Stimulated activated memory B cell treated with anti-CD40 and anti-IgM and Interleukin-4, amounts not matched to agents 10 μg/mL and 1 μg/mL and 100 μg/mL, for 72 hours (primary cell): ENCODE measurements around the gene ADAP1.
"Not testable (repeated sequence)": the region's sequence is repeated elsewhere in the genome, so short reads cannot be mapped to it uniquely, and the experiment has no call there.

Experiments
- ATAC-seq: fragments of 150-1000 bp; cut with Tn5 transposase; 2 replicates; pipeline ENCODE4 v1.10.0; 2021
- H3K27ac Mint-ChIP-seq: one replicate; pipeline ENCODE4 v1.8.0; 2022; ENCODE audit warnings: mild to moderate bottlenecking, mixed read lengths
- H3K27me3 Mint-ChIP-seq: one replicate; pipeline ENCODE4 v1.8.0; 2022; ENCODE audit warnings: mixed read lengths
- H3K36me3 Mint-ChIP-seq: one replicate; pipeline ENCODE4 v1.8.0; 2022; ENCODE audit warnings: mixed read lengths
- H3K4me1 Mint-ChIP-seq: one replicate; pipeline ENCODE4 v1.8.0; 2022; ENCODE audit warnings: mixed read lengths
- H3K4me3 Mint-ChIP-seq: one replicate; pipeline ENCODE4 v1.8.0; 2022; ENCODE audit warnings: mild to moderate bottlenecking, moderate library complexity, mixed read lengths
- H3K9me3 Mint-ChIP-seq: one replicate; pipeline ENCODE4 v1.8.0; 2022; ENCODE audit warnings: mixed read lengths

ADAP1 gene

GRCh38 chr7:959740-960139, 5.3 kb upstream of the ADAP1 start:
- not testable (repeated sequence) for H3K36me3 Mint-ChIP-seq, H3K4me3 Mint-ChIP-seq, H3K9me3 Mint-ChIP-seq, H3K27ac Mint-ChIP-seq, ATAC-seq
- Mint-ChIP-seq H3K4me1 (peaks cover 23% of the 10 kb centered on the region), H3K27me3 (peaks cover 32% of the 10 kb centered on the region)

- Mint-ChIP-seq H3K36me3 (no peaks in the 10 kb centered on the region), H3K27me3 (peaks cover 32% of the 10 kb centered on the region), H3K4me1 (peaks cover 18% of the 10 kb centered on the region), H3K9me3 (no peaks in the 10 kb centered on the region), H3K27ac (no peak overlapping the region), H3K4me3 (no peak overlapping the region)
- no peak for ATAC-seq
Observed at GRCh38 chr7:959271-959670, 4.8 kb upstream of the ADAP1 start.

GRCh38 chr7:958221-959200, 4.0 kb upstream of the ADAP1 start:
- Mint-ChIP-seq H3K36me3 (no peaks in the 10 kb centered on the region), H3K9me3 (no peaks in the 10 kb centered on the region), H3K27ac (no peak overlapping the region), H3K4me1 (peaks cover 11% of the 10 kb centered on the region), H3K4me3 (no peak overlapping the region), H3K27me3 (peaks cover 30% of the 10 kb centered on the region)
- ATAC-seq, result no peak

- no peak overlapping the region for H3K27ac Mint-ChIP-seq
- H3K36me3 Mint-ChIP-seq, result no peaks in the 10 kb centered on the region
- no peak for ATAC-seq
- no peak overlapping the region for H3K4me3 Mint-ChIP-seq
- H3K4me1 Mint-ChIP-seq, result peaks cover 7% of the 10 kb centered on the region
- H3K9me3 Mint-ChIP-seq, result no peaks in the 10 kb centered on the region
- H3K27me3 Mint-ChIP-seq, result peaks cover 26% of the 10 kb centered on the region
Observed at GRCh38 chr7:957418-958220, 3.1 kb upstream of the ADAP1 start.

GRCh38 chr7:956031-956430, 1.6 kb upstream of the ADAP1 start:
- Mint-ChIP-seq H3K27ac (no peak overlapping the region), H3K4me1 (peaks cover 12% of the 10 kb centered on the region), H3K9me3 (no peaks in the 10 kb centered on the region), H3K27me3 (peaks cover 12% of the 10 kb centered on the region), H3K36me3 (no peaks in the 10 kb centered on the region), H3K4me3 (no peak overlapping the region)
- no peak for ATAC-seq

- ATAC-seq, result peak; percentile 54
- H3K4me1 Mint-ChIP-seq, result peaks cover 35% of the 10 kb centered on the region
- H3K9me3 Mint-ChIP-seq, result no peaks in the 10 kb centered on the region
Observed at GRCh38 chr7:953547-954327, 743 bp downstream of the ADAP1 start.

GRCh38 chr7:952548-953441, 1.7 kb downstream of the ADAP1 start:
- no peaks in the 10 kb centered on the region for H3K9me3 Mint-ChIP-seq

More at GRCh38 chr7:953547-954327, 743 bp downstream of the ADAP1 start:
- H3K36me3 Mint-ChIP-seq, result peaks cover 5% of the 10 kb centered on the region
- H3K4me3 Mint-ChIP-seq, result peak overlapping the region; percentile 47
- H3K27me3 Mint-ChIP-seq, result no peaks in the 10 kb centered on the region
- no peak overlapping the region for H3K27ac Mint-ChIP-seq

GRCh38 chr7:951881-952547, 2.5 kb downstream of the ADAP1 start:
- Mint-ChIP-seq H3K4me1 (peaks cover 41% of the 10 kb centered on the region), H3K9me3 (no peaks in the 10 kb centered on the region), H3K4me3 (peak overlapping the region; percentile 19), H3K36me3 (peaks cover 20% of the 10 kb centered on the region), H3K27ac (no peak overlapping the region), H3K27me3 (no peaks in the 10 kb centered on the region)
- no peak for ATAC-seq

More at GRCh38 chr7:952548-953441, 1.7 kb downstream of the ADAP1 start:
- no peak overlapping the region for H3K27ac Mint-ChIP-seq
- H3K36me3 Mint-ChIP-seq, result peaks cover 14% of the 10 kb centered on the region
- peak overlapping the region; percentile 47 for H3K4me3 Mint-ChIP-seq
- peaks cover 41% of the 10 kb centered on the region for H3K4me1 Mint-ChIP-seq
- ATAC-seq, result no peak
- no peaks in the 10 kb centered on the region for H3K27me3 Mint-ChIP-seq

GRCh38 chr7:949021-949934, 5.2 kb downstream of the ADAP1 start:
- Mint-ChIP-seq H3K4me1 (peaks cover 36% of the 10 kb centered on the region), H3K27me3 (no peaks in the 10 kb centered on the region), H3K27ac (peak overlapping the region; percentile 71), H3K4me3 (no peak overlapping the region), H3K9me3 (no peaks in the 10 kb centered on the region), H3K36me3 (peaks cover 20% of the 10 kb centered on the region)
- no peak for ATAC-seq

- Mint-ChIP-seq H3K36me3 (peaks cover 20% of the 10 kb centered on the region), H3K27me3 (no peaks in the 10 kb centered on the region), H3K27ac (no peak overlapping the region), H3K9me3 (no peaks in the 10 kb centered on the region), H3K4me1 (peaks cover 34% of the 10 kb centered on the region), H3K4me3 (no peak overlapping the region)
- ATAC-seq, result no peak
Observed at GRCh38 chr7:947391-948210, 6.9 kb downstream of the ADAP1 start.

- Mint-ChIP-seq H3K4me3 (no peak overlapping the region), H3K27me3 (no peaks in the 10 kb centered on the region), H3K4me1 (peaks cover 38% of the 10 kb centered on the region), H3K9me3 (peaks cover 8% of the 10 kb centered on the region), H3K27ac (no peak overlapping the region), H3K36me3 (peaks cover 29% of the 10 kb centered on the region)
- no peak for ATAC-seq
Observed at GRCh38 chr7:946256-946996, 8.1 kb downstream of the ADAP1 start.
